Measurements from ENCODE around the gene KRAS. TPM values are rescaled to one million over a fixed set of nuclear protein-coding genes. Genes with fewer than 3 reads are reported as not detected.

Gene KRAS
- total and polyA plus RNA-seq, 2 of the 13 experiments (the other 11 are each of a cell fraction or from before 2014, with no cell fraction given) = 6.5 to 9.8 TPM

GRCh38 chr12:25250744-25251730, at the start of gene KRAS (continued):
- no peak for TF ChIP-seq ZNF382 (CRISPR knock-in tag; IDR thresholded peaks at IDR 0.05; ENCODE audit: borderline replicate concordance)
- no peak for TF ChIP-seq U2AF1 (optimal IDR thresholded peaks at IDR 0.05; ENCODE audit: low read depth, low read length)
- no peak for TF ChIP-seq DBP (CRISPR knock-in tag; IDR thresholded peaks at IDR 0.05; ENCODE audit: not compliant biosample characterization)
- no peak for TF ChIP-seq SRSF1 (optimal IDR thresholded peaks at IDR 0.05; ENCODE audit: low read depth, low read length)
- TF ChIP-seq ZNF484 (CRISPR knock-in tag; IDR thresholded peaks at IDR 0.05; ENCODE audit: borderline replicate concordance, low read depth) = no peak
- TF ChIP-seq THYN1 (CRISPR knock-in tag; IDR thresholded peaks at IDR 0.05; ENCODE audit: borderline replicate concordance, low read depth) = no peak
- TF ChIP-seq SMAD3 (CRISPR knock-in tag; IDR thresholded peaks at IDR 0.05) = no peak
- no peak for TF ChIP-seq JARID2 (CRISPR knock-in tag; IDR thresholded peaks at IDR 0.05; ENCODE audit: insufficient replicate concordance)
- TF ChIP-seq, protein P1, sequence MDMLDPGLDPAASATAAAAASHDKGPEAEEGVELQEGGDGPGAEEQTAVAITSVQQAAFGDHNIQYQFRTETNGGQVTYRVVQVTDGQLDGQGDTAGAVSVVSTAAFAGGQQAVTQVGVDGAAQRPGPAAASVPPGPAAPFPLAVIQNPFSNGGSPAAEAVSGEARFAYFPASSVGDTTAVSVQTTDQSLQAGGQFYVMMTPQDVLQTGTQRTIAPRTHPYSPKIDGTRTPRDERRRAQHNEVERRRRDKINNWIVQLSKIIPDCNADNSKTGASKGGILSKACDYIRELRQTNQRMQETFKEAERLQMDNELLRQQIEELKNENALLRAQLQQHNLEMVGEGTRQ (IDR thresholded peaks at IDR 0.05; ENCODE audit: low read depth, low read length) = no peak
- TF ChIP-seq, protein P1 (CRISPR knock-in tag; IDR thresholded peaks at IDR 0.05; ENCODE audit: borderline replicate concordance) = no peak
- no peak for TF ChIP-seq STAG1 (CRISPR knock-in tag; IDR thresholded peaks at IDR 0.05)
- 0 out of 2 replicates have a peak, but pooled peaks have one; percentile 9 for TF ChIP-seq RAD21 (CRISPR knock-in tag; IDR thresholded peaks at IDR 0.05)
- no peak for TF ChIP-seq ATF1 (CRISPR knock-in tag; IDR thresholded peaks at IDR 0.05)
- TF ChIP-seq MLXIP (CRISPR knock-in tag; IDR thresholded peaks at IDR 0.05; ENCODE audit: borderline replicate concordance) = no peak
- TF ChIP-seq, protein P2, sequence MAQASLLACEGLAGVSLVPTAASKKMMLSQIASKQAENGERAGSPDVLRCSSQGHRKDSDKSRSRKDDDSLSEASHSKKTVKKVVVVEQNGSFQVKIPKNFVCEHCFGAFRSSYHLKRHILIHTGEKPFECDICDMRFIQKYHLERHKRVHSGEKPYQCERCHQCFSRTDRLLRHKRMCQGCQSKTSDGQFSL (CRISPR knock-in tag; IDR thresholded peaks at IDR 0.05) = no peak
- 0 out of 2 replicates have a peak, but pooled peaks have one; percentile 20 for TF ChIP-seq JUND (CRISPR knock-in tag; IDR thresholded peaks at IDR 0.05)
- TF ChIP-seq CBX1 (IDR thresholded peaks at IDR 0.05; ENCODE audit: low read depth) = no peak
- TF ChIP-seq NR2F6 (IDR thresholded peaks at IDR 0.05) = no peak
- TF ChIP-seq NR2F6 (CRISPR knock-in tag; IDR thresholded peaks at IDR 0.05) = 0 out of 2 replicates have a peak, but pooled peaks have one; percentile 20
- TF ChIP-seq ZNF136 (CRISPR knock-in tag; IDR thresholded peaks at IDR 0.05; ENCODE audit: low read depth) = no peak
- no peak for TF ChIP-seq RXRA (CRISPR knock-in tag; IDR thresholded peaks at IDR 0.05)
- peak; percentile 56; the same call in 1 of the 2 replicates for TF ChIP-seq SP5 (CRISPR knock-in tag; IDR thresholded peaks at IDR 0.05; ENCODE audit: borderline replicate concordance, low read depth)
